ENCODE data around the gene DDI2.

- TF ChIP-seq EZH2 (IDR thresholded peaks at IDR 0.05; ENCODE audit: borderline replicate concordance, low read depth, low read length, severe bottlenecking) (no peak), POLR2AphosphoS5 (IDR thresholded peaks at IDR 0.05; ENCODE audit: insufficient read depth, low read depth, low read length) (no peak), POLR2A (IDR thresholded peaks at IDR 0.05; ENCODE audit: low read depth, low read length) (no peak), GATA2 (IDR thresholded peaks at IDR 0.05; ENCODE audit: insufficient read depth, insufficient read length, low read depth, low read length) (no peak), MYC (IDR thresholded peaks at IDR 0.05; ENCODE audit: low read depth, low read length) (no peak), FOS (IDR thresholded peaks at IDR 0.05; ENCODE audit: borderline replicate concordance, insufficient read depth, low read length) (no peak)
- TF ChIP-seq, protein P1, sequence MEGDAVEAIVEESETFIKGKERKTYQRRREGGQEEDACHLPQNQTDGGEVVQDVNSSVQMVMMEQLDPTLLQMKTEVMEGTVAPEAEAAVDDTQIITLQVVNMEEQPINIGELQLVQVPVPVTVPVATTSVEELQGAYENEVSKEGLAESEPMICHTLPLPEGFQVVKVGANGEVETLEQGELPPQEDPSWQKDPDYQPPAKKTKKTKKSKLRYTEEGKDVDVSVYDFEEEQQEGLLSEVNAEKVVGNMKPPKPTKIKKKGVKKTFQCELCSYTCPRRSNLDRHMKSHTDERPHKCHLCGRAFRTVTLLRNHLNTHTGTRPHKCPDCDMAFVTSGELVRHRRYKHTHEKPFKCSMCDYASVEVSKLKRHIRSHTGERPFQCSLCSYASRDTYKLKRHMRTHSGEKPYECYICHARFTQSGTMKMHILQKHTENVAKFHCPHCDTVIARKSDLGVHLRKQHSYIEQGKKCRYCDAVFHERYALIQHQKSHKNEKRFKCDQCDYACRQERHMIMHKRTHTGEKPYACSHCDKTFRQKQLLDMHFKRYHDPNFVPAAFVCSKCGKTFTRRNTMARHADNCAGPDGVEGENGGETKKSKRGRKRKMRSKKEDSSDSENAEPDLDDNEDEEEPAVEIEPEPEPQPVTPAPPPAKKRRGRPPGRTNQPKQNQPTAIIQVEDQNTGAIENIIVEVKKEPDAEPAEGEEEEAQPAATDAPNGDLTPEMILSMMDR (IDR thresholded peaks at IDR 0.05; ENCODE audit: extremely low read depth in 1 of 2, insufficient read depth in 1 of 2, low read depth in 1 of 2, low read length in 2 of 2): no peak
- TF ChIP-seq, protein P2, sequence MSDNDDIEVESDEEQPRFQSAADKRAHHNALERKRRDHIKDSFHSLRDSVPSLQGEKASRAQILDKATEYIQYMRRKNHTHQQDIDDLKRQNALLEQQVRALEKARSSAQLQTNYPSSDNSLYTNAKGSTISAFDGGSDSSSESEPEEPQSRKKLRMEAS (IDR thresholded peaks at IDR 0.05; ENCODE audit: insufficient read depth, insufficient read length): no peak
These were observed 7.1 kb upstream of the DDI2 start for GRCh38 chr1:15610167-15610566.
